Gastrocnemius medialis (tissue), 4 donors: Measurements from ENCODE around the gene SH2D2A. TPM values are rescaled to one million over a fixed set of nuclear protein-coding genes. Genes with fewer than 3 reads are reported as not detected.

Source experiments
- ATAC-seq, 2 donors: fragments of 150-250 bp; one replicate each; pipeline ENCODE4 v1.9.1; 2016
- DNase-seq, 2 donors: peaks; one replicate each; pipeline ENCODE4 v3.0.0-alpha.2; 2019
- H3K27ac ChIP-seq, 4 donors: fragments of 200-600 bp; sonication (generic); 1 replicate in 1 of 4; 2 replicates in 3 of 4; pipeline ENCODE4 v1.5.1; 2016 to 2018; ENCODE audit warnings: mild to moderate bottlenecking in 2 of 4, moderate library complexity in 1 of 4
- H3K27me3 ChIP-seq, 3 donors: fragments of 200-600 bp; sonication (generic) in 2 of 3; 1 replicate in 1 of 3; 2 replicates in 2 of 3; pipeline versions ENCODE4 v1.5.1 to v1.6.0; 2016 to 2019; ENCODE audit warnings: mild to moderate bottlenecking in 1 of 3, moderate library complexity in 1 of 3
- H3K36me3 ChIP-seq, 2 donors: fragments of 200-600 bp; sonication (generic) in 1 of 2; one replicate each; pipeline ENCODE4 v1.5.1; 2017 to 2018
- H3K4me1 ChIP-seq, 2 donors: fragments of 200-600 bp; sonication (generic) in 1 of 2; one replicate each; pipeline ENCODE4 v1.5.1; 2016 to 2017; ENCODE audit warnings: mild to moderate bottlenecking in 2 of 2
- H3K4me3 ChIP-seq, 4 donors: fragments of 200-600 bp; sonication (generic) in 3 of 4; 1 replicate in 1 of 4; 2 replicates in 3 of 4; pipeline ENCODE4 v1.5.1; 2016 to 2019; ENCODE audit warnings: mild to moderate bottlenecking in 2 of 4
- H3K9me3 ChIP-seq, 3 donors: fragments of 200-600 bp; sonication (generic) in 2 of 3; 1 replicate in 1 of 3; 2 replicates in 2 of 3; pipeline ENCODE4 v1.5.1; 2016 to 2019
- CTCF ChIP-seq, 5 experiments: fragments of 450-650 bp in 3 of 5; fragments of 200-600 bp in 2 of 5; sonication (generic) in 2 of 5; IDR thresholded peaks in 4 of 5; conservative IDR thresholded peaks in 1 of 5; 1 replicate in 4 of 5; 2 replicates in 1 of 5; pipeline ENCODE4 v1.5.1; 2016 to 2019; ENCODE audit warnings: antibody characterized with exemption in 5 of 5, mild to moderate bottlenecking in 3 of 5, moderate library complexity in 3 of 5
- POLR2A ChIP-seq, 2 donors: fragments of 450-650 bp; IDR thresholded peaks; one replicate each; pipeline ENCODE4 v1.6.1; 2017; ENCODE audit warnings: antibody characterized with exemption in 2 of 2, mild to moderate bottlenecking in 2 of 2, moderate library complexity in 2 of 2
- in situ Hi-C, 4 donors: fragments of 200-750 bp; cut with MboI; loops; one replicate each; pipeline versions ENCODE4 v1.15.0 to v1.8.0; 2017; ENCODE audit warnings: low sequenced_read_pairs in 4 of 4
- intact Hi-C: fragments of 100-400 bp; cut with DNase I; formaldehyde crosslinking; loops from one replicate; pipeline ENCODE4 v1.15.1; 2023; ENCODE audit warnings: low total_unique reads
- total RNA-seq, 4 donors: library from RNA; depleted of rRNA; stranded (reverse); fragments of >200 nt; gene quantifications; one replicate each; pipeline versions ENCODE4 v1.1.0 to v1.2.3, GENCODE V29; 2016

Gene SH2D2A
- total RNA-seq, 4 donors from 2014 or later: 0.82 to 1.1 TPM; not detected in 2

DNA sequence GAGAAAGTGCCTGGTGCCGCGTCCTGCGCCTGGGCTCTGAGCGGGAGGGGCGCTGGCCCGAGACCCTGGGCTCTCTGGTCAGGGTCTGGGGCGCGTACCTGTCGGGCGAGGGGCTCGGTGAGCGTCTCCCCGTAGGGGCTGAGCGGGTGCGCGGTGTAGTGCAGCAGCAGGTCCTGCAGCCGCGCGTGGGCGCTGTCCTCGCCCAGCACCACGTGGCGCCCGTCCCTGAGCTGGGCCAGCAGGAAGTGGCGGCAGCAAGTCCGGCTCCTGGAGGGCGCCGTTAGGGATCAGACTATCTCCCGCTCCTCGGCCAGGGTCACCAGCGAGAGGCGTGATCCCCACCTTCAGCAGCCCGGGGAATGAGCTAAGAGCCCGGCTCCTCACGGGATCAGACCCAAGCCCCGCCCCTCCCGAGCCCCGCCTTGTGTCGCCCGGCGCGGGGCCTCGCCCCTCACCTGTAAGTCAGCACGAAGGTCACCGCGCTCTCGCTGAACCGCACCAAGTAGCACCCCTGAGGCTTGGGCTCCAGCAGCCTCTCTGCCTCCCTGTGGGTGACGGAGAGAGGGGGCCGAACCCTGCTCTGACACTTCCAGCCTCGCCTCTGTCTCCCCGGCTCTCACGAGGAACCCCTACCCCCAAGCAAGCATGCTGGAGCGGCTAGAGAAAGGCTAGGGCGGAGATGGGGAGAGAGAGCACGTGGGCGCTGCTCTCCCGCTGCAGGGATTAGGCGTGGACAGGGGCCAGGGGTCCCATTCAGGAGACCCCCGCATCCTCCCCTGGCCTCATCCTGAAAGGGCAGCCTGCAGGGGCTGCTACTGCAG is 2.7 kb downstream of the SH2D2A start:
- H3K27me3 ChIP-seq: no peaks in the 10 kb centered on the region
- ATAC-seq (peak; percentile 47 to 72), DNase-seq (peak in 1 of 2 donors; percentile 51)
- in situ Hi-C loops (no loop called here), intact Hi-C loops (no loop called here)
- peaks cover 11 to 15% of the 10 kb centered on the region in 2 donors for H3K4me1 ChIP-seq
- peak overlapping the region; percentile 55 to 62 (median 56) for H3K4me3 ChIP-seq
- TF ChIP-seq POLR2A (IDR thresholded peaks at IDR 0.05): no peak
- TF ChIP-seq CTCF (IDR thresholded peaks at IDR 0.05 in 4 of 5, conservative IDR thresholded peaks at IDR 0.05 in 1 of 5): peak; percentile 35 to 69 (median 46)
- H3K36me3 ChIP-seq: no peaks in the 10 kb centered on the region
- no peaks in the 10 kb centered on the region for H3K9me3 ChIP-seq
- peak overlapping the region; percentile 5 to 71 (median 42) for H3K27ac ChIP-seq

GRCh38 chr1:156813298-156813697 is 3.4 kb downstream of the SH2D2A start:
- intact Hi-C loops: no loop called here
- TF ChIP-seq CTCF (IDR thresholded peaks at IDR 0.05 in 4 of 5, conservative IDR thresholded peaks at IDR 0.05 in 1 of 5) (no peak), POLR2A (IDR thresholded peaks at IDR 0.05) (no peak)
- Histone ChIP-seq H3K36me3 (no peaks in the 10 kb centered on the region), H3K4me1 (peaks cover 11 to 15% of the 10 kb centered on the region in 2 donors), H3K27ac (peak overlapping the region in 1 of 4 donors; percentile 70), H3K4me3 (peak overlapping the region; percentile 55 to 62 (median 56)), H3K27me3 (no peaks in the 10 kb centered on the region), H3K9me3 (no peaks in the 10 kb centered on the region)
- ATAC-seq (no peak), DNase-seq (no peak)
- in situ Hi-C loops: no loop called here

GRCh38 chr1:156812293-156812990 is 4.2 kb downstream of the SH2D2A start:
- ATAC-seq (no peak), DNase-seq (no peak)
- intact Hi-C loops: no loop called here
- Histone ChIP-seq H3K36me3 (no peaks in the 10 kb centered on the region), H3K4me3 (no peak overlapping the region), H3K4me1 (peaks cover 13 to 15% of the 10 kb centered on the region in 2 donors), H3K9me3 (no peaks in the 10 kb centered on the region), H3K27ac (no peak overlapping the region), H3K27me3 (no peaks in the 10 kb centered on the region)
- in situ Hi-C loops: no loop called here
- no peak for TF ChIP-seq CTCF (IDR thresholded peaks at IDR 0.05 in 4 of 5, conservative IDR thresholded peaks at IDR 0.05 in 1 of 5)
- TF ChIP-seq POLR2A (IDR thresholded peaks at IDR 0.05): no peak

- no peak overlapping the region for H3K27ac ChIP-seq
- no peak for DNase-seq
- H3K9me3 ChIP-seq: no peaks in the 10 kb centered on the region
- H3K4me1 ChIP-seq: peaks cover 21 to 24% of the 10 kb centered on the region in 2 donors
- H3K4me3 ChIP-seq: no peak overlapping the region
- in situ Hi-C loops (no loop called here), intact Hi-C loops (loop anchor here (2.0 kb wide), 1 partner anchor 50 kb away; the partner anchor contains the start of gene NTRK1)
- TF ChIP-seq POLR2A (IDR thresholded peaks at IDR 0.05): no peak
- no peak for TF ChIP-seq CTCF (IDR thresholded peaks at IDR 0.05 in 4 of 5, conservative IDR thresholded peaks at IDR 0.05 in 1 of 5)
- no peak for ATAC-seq
- H3K27me3 ChIP-seq: no peaks in the 10 kb centered on the region
- no peaks in the 10 kb centered on the region for H3K36me3 ChIP-seq
Measured at GRCh38 chr1:156811168-156811567, 5.5 kb downstream of the SH2D2A start.
